HEK293 (cell line): ENCODE data around the gene TPRN.

ENCODE experiments used
- CTCF ChIA-PET: fragments of 350-600 bp; formaldehyde crosslinking; extraction: SDS; loops from one replicate; lab custom pipeline; 2021; ENCODE audit warnings: antibody characterized with exemption; lab: Yijun Ruan, JAX
- POLR2A ChIA-PET: fragments of 300-600 bp; formaldehyde crosslinking; extraction: SDS; loops from one replicate; lab custom pipeline; 2020; ENCODE audit warnings: antibody characterized with exemption, inconsistent platforms; lab: Yijun Ruan, JAX
- H3K27ac ChIP-seq: fragments of 200-500 bp; sonication (Bioruptor generic); 2 replicates; pipeline ENCODE4 v1.5.1; 2014; ENCODE audit warnings: low read depth, low read length, control low read depth, inconsistent platforms; ENCODE audit errors: extremely low read depth
- H3K36me3 ChIP-seq, 2 experiments: fragments of 200-500 bp in 1 of 2; sonication (Bioruptor generic) in 1 of 2; 1 replicate in 1 of 2; 2 replicates in 1 of 2; pipeline ENCODE4 v1.5.1; 2014 to 2017; ENCODE audit warnings: inconsistent platforms in 2 of 2, low read length in 2 of 2; ENCODE audit not compliant: control insufficient read depth in 2 of 2, insufficient read depth in 1 of 2
- H3K4me1 ChIP-seq: fragments of 200-500 bp; sonication (Bioruptor generic); 2 replicates; pipeline ENCODE4 v1.5.1; 2014; ENCODE audit warnings: mild to moderate bottlenecking, low read length, inconsistent platforms; ENCODE audit not compliant: control insufficient read depth, insufficient read depth
- H3K4me3 ChIP-seq: 2 replicates; pipeline ENCODE4 v1.5.1; 2011; ENCODE audit warnings: low read depth, mild to moderate bottlenecking, control low read depth, low read length, moderate library complexity
- H3K9me3 ChIP-seq: fragments of 200-500 bp; sonication (Bioruptor generic); 2 replicates; pipeline ENCODE4 v1.5.1; 2014; ENCODE audit warnings: low read depth, low read length, inconsistent platforms; ENCODE audit not compliant: control insufficient read depth, insufficient read depth
- BCL11B ChIP-seq: fragments of 450-650 bp; formaldehyde crosslinking; IDR thresholded peaks from 2 replicates; pipeline ENCODE4 v1.5.1; 2016; ENCODE audit warnings: low read depth, missing biosample characterization, missing genetic modification characterization
- EGR2 ChIP-seq: fragments of 450-650 bp; formaldehyde crosslinking; IDR thresholded peaks from 2 replicates; pipeline ENCODE4 v1.5.1; 2016; ENCODE audit warnings: low read depth, missing biosample characterization, missing genetic modification characterization
- HIC1 ChIP-seq: fragments of 450-650 bp; formaldehyde crosslinking; IDR thresholded peaks from 2 replicates; pipeline ENCODE4 v1.5.1; 2016; ENCODE audit warnings: missing biosample characterization, missing genetic modification characterization
- IKZF3 ChIP-seq: fragments of 450-650 bp; IDR thresholded peaks from 2 replicates; pipeline ENCODE4 v1.5.0; 2018; ENCODE audit warnings: missing biosample characterization, mild to moderate bottlenecking, missing genetic modification characterization, moderate library complexity
- KLF1 ChIP-seq: fragments of 450-650 bp; formaldehyde crosslinking; IDR thresholded peaks from 2 replicates; pipeline ENCODE4 v1.5.1; 2016; ENCODE audit warnings: missing biosample characterization, missing genetic modification characterization
- KLF8 ChIP-seq: fragments of 450-650 bp; formaldehyde crosslinking; IDR thresholded peaks from 2 replicates; pipeline ENCODE4 v1.5.1; 2016; ENCODE audit warnings: missing biosample characterization, missing genetic modification characterization
- KLF9 ChIP-seq: fragments of 450-650 bp; formaldehyde crosslinking; IDR thresholded peaks from 2 replicates; pipeline ENCODE4 v1.5.1; 2016; ENCODE audit warnings: missing biosample characterization, missing genetic modification characterization, low read depth
- PRDM1 ChIP-seq: fragments of 450-650 bp; formaldehyde crosslinking; IDR thresholded peaks from 2 replicates; pipeline ENCODE4; 2016; ENCODE audit warnings: missing biosample characterization, missing genetic modification characterization
- PRDM6 ChIP-seq: fragments of 450-650 bp; formaldehyde crosslinking; IDR thresholded peaks from 2 replicates; pipeline ENCODE4 v1.5.1; 2017; ENCODE audit warnings: missing biosample characterization, missing genetic modification characterization
- REST ChIP-seq: fragments of 450-650 bp; formaldehyde crosslinking; IDR thresholded peaks from 2 replicates; pipeline ENCODE4 v1.5.1; 2016; ENCODE audit warnings: missing biosample characterization, missing genetic modification characterization
- SP3 ChIP-seq: fragments of 450-650 bp; formaldehyde crosslinking; IDR thresholded peaks from 2 replicates; pipeline ENCODE4 v1.5.1; 2016; ENCODE audit warnings: missing biosample characterization, missing genetic modification characterization
- TSHZ1 ChIP-seq: fragments of 450-650 bp; formaldehyde crosslinking; IDR thresholded peaks from 2 replicates; pipeline ENCODE4 v1.5.1; 2016; ENCODE audit warnings: missing biosample characterization, missing genetic modification characterization, borderline replicate concordance
- WT1 ChIP-seq: fragments of 450-650 bp; formaldehyde crosslinking; IDR thresholded peaks from 2 replicates; pipeline ENCODE4 v1.5.1; 2016; ENCODE audit warnings: missing biosample characterization, missing genetic modification characterization
- ZEB2 ChIP-seq: fragments of 450-650 bp; formaldehyde crosslinking; IDR thresholded peaks from 2 replicates; pipeline ENCODE4 v1.5.1; 2016; ENCODE audit warnings: missing biosample characterization, missing genetic modification characterization
- ZFP41 ChIP-seq: fragments of 450-650 bp; formaldehyde crosslinking; IDR thresholded peaks from 2 replicates; pipeline ENCODE4 v1.5.1; 2016; ENCODE audit warnings: missing biosample characterization, missing genetic modification characterization, borderline replicate concordance
- ZNF362 ChIP-seq: fragments of 450-650 bp; formaldehyde crosslinking; IDR thresholded peaks from 2 replicates; pipeline ENCODE4 v1.5.1; 2016; ENCODE audit warnings: missing biosample characterization, missing genetic modification characterization
- ZNF488 ChIP-seq: fragments of 450-650 bp; formaldehyde crosslinking; IDR thresholded peaks from 2 replicates; pipeline ENCODE4 v1.5.1; 2016; ENCODE audit warnings: missing biosample characterization, missing genetic modification characterization
- ZNF580 ChIP-seq: fragments of 450-650 bp; formaldehyde crosslinking; IDR thresholded peaks from 2 replicates; pipeline ENCODE4 v1.5.1; 2016; ENCODE audit warnings: missing biosample characterization, missing genetic modification characterization
- ZNF747 ChIP-seq: fragments of 450-650 bp; formaldehyde crosslinking; IDR thresholded peaks from 2 replicates; pipeline ENCODE4 v1.5.1; 2016; ENCODE audit warnings: missing biosample characterization, missing genetic modification characterization

The TPRN gene

GRCh38 chr9:137222190-137223077 lies 21.9 kb upstream of the TPRN start, which contains the start of gene RNF208 (continued):
- TF ChIP-seq EGR2 (tag by site-specific recombination), result peak; percentile 37; the same call in 1 of the 2 replicates

GRCh38 chr9:137221506-137222111 lies 21.1 kb upstream of the TPRN start:
- Histone ChIP-seq H3K36me3 (peaks cover 0 to 29% of the 10 kb centered on the region in 2 experiments; a peak in 1 of 3 replicates), H3K4me1 (peaks cover 4% of the 10 kb centered on the region), H3K27ac (no peak overlapping the region; the same call in 1 of the 2 replicates), H3K4me3 (peak overlapping the region; percentile 14), H3K9me3 (no peaks in the 10 kb centered on the region)
- CTCF ChIA-PET, result interaction anchor here (1.2 to 2.4 kb wide), 2 partner anchors 17 to 100 kb away, joined by 3 to 7 read pairs; partner anchors contain the start of genes NDOR1 and TMEM203
- POLR2A ChIA-PET, result interaction anchor here (1.0 to 17.2 kb wide), 5 partner anchors 13 to 187 kb away, joined by 3 to 304 read pairs (median 7); partner anchors contain the start of genes NDOR1, TMEM203, TPRN and TUBB4B
- TF ChIP-seq ZFP41 (tag by site-specific recombination) (no peak), HIC1 (peak; percentile 75; the same call in 1 of the 2 replicates), PRDM1 (no peak), TSHZ1 (tag by site-specific recombination) (no peak), ZNF362 (no peak), IKZF3 (tag by site-specific recombination) (no peak), ZNF747 (tag by site-specific recombination) (no peak), KLF1 (no peak), ZNF580 (no peak), WT1 (tag by site-specific recombination) (no peak), PRDM6 (tag by site-specific recombination) (no peak), ZNF488 (tag by site-specific recombination) (no peak), REST (no peak), KLF9 (tag by site-specific recombination) (no peak), ZEB2 (tag by site-specific recombination) (no peak), BCL11B (tag by site-specific recombination) (peak; percentile 95), KLF8 (peak; percentile 33; the same call in 1 of the 2 replicates), SP3 (tag by site-specific recombination) (peak; percentile 33; the same call in 1 of the 2 replicates)
